ENCODE measurements around the gene SEMA6B.

Gene SEMA6B

DNA sequence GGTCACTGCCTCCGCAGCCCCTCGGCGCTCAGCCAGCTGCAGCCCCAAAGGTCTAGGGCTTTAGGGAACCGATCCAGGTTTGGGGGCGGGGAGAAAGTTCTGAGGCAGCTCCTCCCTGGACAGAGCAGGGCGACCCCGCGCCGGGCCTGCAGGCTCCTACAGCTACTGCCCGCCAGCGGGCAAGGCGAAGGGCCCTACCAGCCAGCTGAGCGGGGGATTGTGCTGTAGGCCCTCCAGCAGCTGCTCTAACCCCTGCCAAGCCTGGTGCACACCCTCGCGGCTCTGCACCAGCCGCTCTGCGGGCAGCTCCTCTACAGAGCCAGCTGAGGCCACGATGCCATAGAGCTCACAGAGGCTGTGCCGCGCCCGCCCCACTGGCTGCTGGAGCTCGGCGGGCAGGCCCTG is 55.2 kb downstream of the SEMA6B start:
- Histone ChIP-seq H3K9ac (ENCODE audit: low read length in 2 of 2) (no peak overlapping the region), H3K27me3 (ENCODE audit: control insufficient read depth in 1 of 2, insufficient read depth in 2 of 2, low read length in 2 of 2) (no peaks in the 10 kb centered on the region), H3K27ac (ENCODE audit: low read length) (peak overlapping the region; percentile 18), H3K4me3 (ENCODE audit: low read length in 2 of 2) (no peak overlapping the region), H3K4me1 (ENCODE audit: control insufficient read depth, insufficient read depth, low read length) (peaks cover 56% of the 10 kb centered on the region), H3K36me3 (ENCODE audit: control insufficient read depth in 2 of 2, insufficient read depth in 2 of 2, low read length in 2 of 2) (peaks cover 29 to 49% of the 10 kb centered on the region in 2 donors), H3K9me3 (ENCODE audit: control insufficient read depth in 2 of 2, low read length in 2 of 2) (no peaks in the 10 kb centered on the region)

GRCh38 chr19:4503825-4504170 is 55.7 kb downstream of the SEMA6B start:
- H3K27ac ChIP-seq (ENCODE audit: low read length), result peak overlapping the region; percentile 53
- H3K36me3 ChIP-seq (ENCODE audit: control insufficient read depth in 2 of 2, insufficient read depth in 2 of 2, low read length in 2 of 2), result peaks cover 29 to 50% of the 10 kb centered on the region in 2 donors
- H3K9me3 ChIP-seq (ENCODE audit: control insufficient read depth in 2 of 2, low read length in 2 of 2), result no peaks in the 10 kb centered on the region
- H3K27me3 ChIP-seq (ENCODE audit: control insufficient read depth in 1 of 2, insufficient read depth in 2 of 2, low read length in 2 of 2), result no peaks in the 10 kb centered on the region
- H3K4me1 ChIP-seq (ENCODE audit: control insufficient read depth, insufficient read depth, low read length), result peaks cover 56% of the 10 kb centered on the region
- H3K4me3 ChIP-seq (ENCODE audit: low read length in 2 of 2), result no peak overlapping the region
- no peak overlapping the region for H3K9ac ChIP-seq (ENCODE audit: low read length in 2 of 2)

GRCh38 chr19:4503132-4503824 is 56.2 kb downstream of the SEMA6B start:
- Histone ChIP-seq H3K27me3 (ENCODE audit: control insufficient read depth in 1 of 2, insufficient read depth in 2 of 2, low read length in 2 of 2) (no peaks in the 10 kb centered on the region), H3K36me3 (ENCODE audit: control insufficient read depth in 2 of 2, insufficient read depth in 2 of 2, low read length in 2 of 2) (peaks cover 29 to 47% of the 10 kb centered on the region in 2 donors), H3K4me3 (ENCODE audit: low read length in 2 of 2) (no peak overlapping the region), H3K27ac (ENCODE audit: low read length) (peak overlapping the region; percentile 53), H3K9ac (ENCODE audit: low read length in 2 of 2) (no peak overlapping the region), H3K9me3 (ENCODE audit: control insufficient read depth in 2 of 2, low read length in 2 of 2) (no peaks in the 10 kb centered on the region), H3K4me1 (ENCODE audit: control insufficient read depth, insufficient read depth, low read length) (peaks cover 51% of the 10 kb centered on the region)

DNA sequence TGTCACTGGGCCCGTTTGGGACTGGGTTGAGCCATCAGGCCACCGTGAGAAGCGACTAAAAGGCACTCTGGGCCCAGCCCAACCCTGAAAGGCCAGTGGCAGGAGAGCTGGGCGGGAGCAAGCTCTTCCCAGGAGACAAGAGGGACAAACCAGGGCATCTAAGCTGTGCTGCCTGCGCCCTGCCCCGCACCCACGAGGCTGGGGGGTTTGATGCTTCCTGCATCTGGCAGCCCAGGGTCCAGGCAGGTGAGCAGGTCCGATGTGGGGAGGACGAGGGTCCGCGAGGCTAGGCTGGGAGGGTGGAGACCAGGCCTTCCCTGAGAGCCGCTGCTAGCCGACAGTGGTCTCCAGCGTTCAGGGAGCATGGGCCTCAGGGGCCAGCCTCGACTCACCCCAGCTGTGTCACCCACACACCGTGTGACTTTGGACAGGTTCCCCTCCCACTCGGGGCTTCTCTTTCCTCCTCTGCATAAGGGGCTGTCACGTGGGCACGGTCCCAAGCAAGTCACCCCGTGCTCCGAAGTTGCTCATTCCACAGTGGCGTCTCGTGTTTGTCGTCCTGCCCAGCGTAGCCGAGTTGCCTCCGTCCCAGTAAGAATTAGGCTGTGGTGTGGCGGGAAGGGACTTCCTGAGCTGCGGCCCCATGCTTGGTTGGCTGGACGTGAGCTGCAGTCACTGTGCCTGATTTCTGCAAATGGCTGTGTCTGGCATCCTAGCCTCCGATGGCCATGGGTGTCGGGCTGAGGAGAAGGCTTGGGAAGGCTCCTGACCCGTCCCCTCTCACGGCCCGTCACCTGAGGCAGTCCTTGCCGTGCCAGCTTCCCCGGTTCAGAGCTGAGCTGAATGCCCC is 57.0 kb downstream of the SEMA6B start:
- H3K4me3 ChIP-seq (ENCODE audit: low read length in 2 of 2), result no peak overlapping the region
- peaks cover 26 to 51% of the 10 kb centered on the region in 2 donors for H3K36me3 ChIP-seq (ENCODE audit: control insufficient read depth in 2 of 2, insufficient read depth in 2 of 2, low read length in 2 of 2)
- H3K27me3 ChIP-seq (ENCODE audit: control insufficient read depth in 1 of 2, insufficient read depth in 2 of 2, low read length in 2 of 2), result no peaks in the 10 kb centered on the region
- no peaks in the 10 kb centered on the region for H3K9me3 ChIP-seq (ENCODE audit: control insufficient read depth in 2 of 2, low read length in 2 of 2)
- no peak overlapping the region for H3K9ac ChIP-seq (ENCODE audit: low read length in 2 of 2)
- H3K4me1 ChIP-seq (ENCODE audit: control insufficient read depth, insufficient read depth, low read length), result peaks cover 43% of the 10 kb centered on the region
- peak overlapping the region; percentile 53 for H3K27ac ChIP-seq (ENCODE audit: low read length)

DNA sequence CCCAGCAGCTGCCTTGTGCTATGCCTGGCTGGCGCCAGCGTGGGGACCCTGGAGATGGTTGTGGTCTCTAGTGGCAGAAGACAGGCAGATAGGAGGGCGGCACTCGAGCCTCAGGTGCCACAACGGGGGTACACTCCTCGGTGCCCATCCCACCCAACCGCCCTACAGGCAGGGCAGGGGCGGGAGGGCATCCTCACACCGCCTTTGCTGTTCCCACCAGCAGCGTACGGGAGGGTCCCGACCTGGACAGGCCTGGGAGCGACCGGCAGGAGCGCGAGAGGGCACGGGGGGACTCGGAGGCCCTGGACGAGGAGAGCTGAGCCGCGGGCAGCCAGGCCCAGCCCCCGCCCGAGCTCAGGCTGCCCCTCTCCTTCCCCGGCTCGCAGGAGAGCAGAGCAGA is 57.8 kb downstream of the SEMA6B start:
- Histone ChIP-seq H3K9ac (ENCODE audit: low read length in 2 of 2) (no peak overlapping the region), H3K27me3 (ENCODE audit: control insufficient read depth in 1 of 2, insufficient read depth in 2 of 2, low read length in 2 of 2) (no peaks in the 10 kb centered on the region), H3K9me3 (ENCODE audit: control insufficient read depth in 2 of 2, low read length in 2 of 2) (no peaks in the 10 kb centered on the region), H3K4me3 (ENCODE audit: low read length in 2 of 2) (no peak overlapping the region), H3K36me3 (ENCODE audit: control insufficient read depth in 2 of 2, insufficient read depth in 2 of 2, low read length in 2 of 2) (peaks cover 22 to 45% of the 10 kb centered on the region in 2 donors), H3K27ac (ENCODE audit: low read length) (peak overlapping the region; percentile 53), H3K4me1 (ENCODE audit: control insufficient read depth, insufficient read depth, low read length) (peaks cover 35% of the 10 kb centered on the region)

DNA sequence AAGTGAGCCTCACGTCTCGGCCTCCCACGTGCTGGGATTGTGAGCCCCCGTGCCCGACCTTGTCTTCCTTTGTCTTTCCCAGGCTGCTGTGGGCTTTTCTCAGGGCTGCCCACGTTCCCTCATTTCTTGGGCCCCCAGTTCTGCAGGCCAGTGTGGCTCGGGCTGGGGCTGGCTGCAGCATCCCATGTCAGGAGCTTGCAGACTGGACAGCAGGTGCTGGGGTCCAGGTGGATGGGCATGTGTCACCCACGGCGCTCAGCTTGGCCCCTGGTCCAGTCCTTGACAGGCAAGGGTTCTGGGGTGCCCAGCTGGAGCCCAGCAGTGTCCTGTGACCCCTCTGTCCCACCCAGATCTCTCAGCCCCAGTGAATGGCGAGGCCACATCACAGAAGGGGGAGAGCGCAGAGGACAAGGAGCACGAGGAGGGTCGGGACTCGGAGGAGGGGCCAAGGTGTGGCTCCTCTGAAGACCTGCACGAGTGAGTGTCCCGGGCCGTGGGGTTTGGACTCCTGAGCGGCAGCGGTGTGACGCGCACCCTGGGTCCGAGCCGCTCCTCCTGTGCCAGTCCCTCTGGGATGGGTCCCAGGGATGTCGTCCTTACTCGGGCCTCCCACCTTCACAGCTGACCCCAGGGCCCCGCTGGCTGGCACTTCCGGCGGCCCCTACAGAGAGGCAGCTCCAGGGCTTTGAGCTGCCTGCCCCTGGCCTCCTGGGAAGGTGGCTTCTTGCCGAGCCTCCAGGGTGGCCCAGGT is 58.5 kb downstream of the SEMA6B start:
- H3K9ac ChIP-seq (ENCODE audit: low read length in 2 of 2), result no peak overlapping the region
- H3K27me3 ChIP-seq (ENCODE audit: control insufficient read depth in 1 of 2, insufficient read depth in 2 of 2, low read length in 2 of 2), result no peaks in the 10 kb centered on the region
- peaks cover 17 to 39% of the 10 kb centered on the region in 2 donors for H3K36me3 ChIP-seq (ENCODE audit: control insufficient read depth in 2 of 2, insufficient read depth in 2 of 2, low read length in 2 of 2)
- H3K27ac ChIP-seq (ENCODE audit: low read length), result no peak overlapping the region
- H3K4me3 ChIP-seq (ENCODE audit: low read length in 2 of 2), result no peak overlapping the region
- H3K4me1 ChIP-seq (ENCODE audit: control insufficient read depth, insufficient read depth, low read length), result peaks cover 33% of the 10 kb centered on the region
- H3K9me3 ChIP-seq (ENCODE audit: control insufficient read depth in 2 of 2, low read length in 2 of 2), result no peaks in the 10 kb centered on the region

DNA sequence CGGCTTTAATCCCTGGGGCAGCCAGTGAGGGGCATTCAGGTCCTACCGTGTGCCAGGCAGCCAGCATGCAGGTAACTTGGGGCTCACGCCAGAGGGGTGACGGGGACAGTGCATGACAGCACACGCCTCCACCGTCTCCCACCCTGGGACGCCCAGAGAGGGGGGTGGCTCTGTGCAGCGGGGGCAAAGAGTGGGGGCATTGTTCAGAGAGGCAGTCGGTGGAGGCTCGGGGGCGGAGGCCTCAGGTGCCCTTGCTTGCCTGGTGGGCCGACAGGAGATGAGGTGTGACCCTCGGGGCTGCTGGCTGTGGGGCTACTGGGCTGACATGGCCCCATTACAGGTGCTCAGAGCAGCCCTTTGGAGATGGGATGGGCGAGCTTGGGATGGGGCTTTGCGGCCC is 59.6 kb downstream of the SEMA6B start:
- peaks cover 20 to 34% of the 10 kb centered on the region in 2 donors for H3K36me3 ChIP-seq (ENCODE audit: control insufficient read depth in 2 of 2, insufficient read depth in 2 of 2, low read length in 2 of 2)
- peaks cover 29% of the 10 kb centered on the region for H3K4me1 ChIP-seq (ENCODE audit: control insufficient read depth, insufficient read depth, low read length)
- no peak overlapping the region for H3K9ac ChIP-seq (ENCODE audit: low read length in 2 of 2)
- no peak overlapping the region for H3K27ac ChIP-seq (ENCODE audit: low read length)
- no peaks in the 10 kb centered on the region for H3K9me3 ChIP-seq (ENCODE audit: control insufficient read depth in 2 of 2, low read length in 2 of 2)
- H3K4me3 ChIP-seq (ENCODE audit: low read length in 2 of 2), result no peak overlapping the region
- H3K27me3 ChIP-seq (ENCODE audit: control insufficient read depth in 1 of 2, insufficient read depth in 2 of 2, low read length in 2 of 2), result no peaks in the 10 kb centered on the region

DNA sequence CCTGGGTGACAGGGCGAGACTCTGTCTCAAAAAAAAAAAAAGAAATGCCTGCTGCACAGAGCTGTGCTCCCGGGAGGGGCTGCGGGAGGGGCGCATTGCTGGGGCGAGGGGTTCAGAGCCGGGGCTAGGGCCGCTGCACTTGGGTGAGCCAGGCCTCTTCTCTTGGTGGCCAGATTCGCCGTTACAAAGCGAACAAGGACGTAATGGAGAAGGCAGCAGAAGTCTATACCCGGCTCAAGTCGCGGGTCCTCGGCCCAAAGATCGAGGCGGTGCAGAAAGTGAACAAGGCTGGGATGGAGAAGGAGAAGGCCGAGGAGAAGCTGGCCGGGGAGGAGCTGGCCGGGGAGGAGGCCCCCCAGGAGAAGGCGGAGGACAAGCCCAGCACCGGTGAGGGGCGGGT is 60.2 kb downstream of the SEMA6B start:
- Histone ChIP-seq H3K36me3 (ENCODE audit: control insufficient read depth in 2 of 2, insufficient read depth in 2 of 2, low read length in 2 of 2) (peaks cover 19 to 29% of the 10 kb centered on the region in 2 donors), H3K9ac (ENCODE audit: low read length in 2 of 2) (no peak overlapping the region), H3K4me1 (ENCODE audit: control insufficient read depth, insufficient read depth, low read length) (peaks cover 23% of the 10 kb centered on the region), H3K27ac (ENCODE audit: low read length) (no peak overlapping the region), H3K4me3 (ENCODE audit: low read length in 2 of 2) (no peak overlapping the region), H3K27me3 (ENCODE audit: control insufficient read depth in 1 of 2, insufficient read depth in 2 of 2, low read length in 2 of 2) (no peaks in the 10 kb centered on the region), H3K9me3 (ENCODE audit: control insufficient read depth in 2 of 2, low read length in 2 of 2) (no peaks in the 10 kb centered on the region)

GRCh38 chr19:4498694-4499093 is 60.8 kb downstream of the SEMA6B start:
- H3K36me3 ChIP-seq (ENCODE audit: control insufficient read depth in 2 of 2, insufficient read depth in 2 of 2, low read length in 2 of 2), result peaks cover 19 to 29% of the 10 kb centered on the region in 2 donors

GRCh38 chr19:4497770-4498389 is 61.6 kb downstream of the SEMA6B start:
- Histone ChIP-seq H3K9me3 (ENCODE audit: control insufficient read depth in 2 of 2, low read length in 2 of 2) (no peaks in the 10 kb centered on the region), H3K9ac (ENCODE audit: low read length in 2 of 2) (no peak overlapping the region), H3K27ac (ENCODE audit: low read length) (no peak overlapping the region), H3K27me3 (ENCODE audit: control insufficient read depth in 1 of 2, insufficient read depth in 2 of 2, low read length in 2 of 2) (no peaks in the 10 kb centered on the region), H3K4me1 (ENCODE audit: control insufficient read depth, insufficient read depth, low read length) (peaks cover 11% of the 10 kb centered on the region), H3K4me3 (ENCODE audit: low read length in 2 of 2) (no peak overlapping the region), H3K36me3 (ENCODE audit: control insufficient read depth in 2 of 2, insufficient read depth in 2 of 2, low read length in 2 of 2) (peaks cover 16 to 29% of the 10 kb centered on the region in 2 donors)

More at GRCh38 chr19:4498694-4499093, 60.8 kb downstream of the SEMA6B start:
- Histone ChIP-seq H3K9me3 (ENCODE audit: control insufficient read depth in 2 of 2, low read length in 2 of 2) (no peaks in the 10 kb centered on the region), H3K9ac (ENCODE audit: low read length in 2 of 2) (no peak overlapping the region), H3K4me3 (ENCODE audit: low read length in 2 of 2) (no peak overlapping the region), H3K27ac (ENCODE audit: low read length) (no peak overlapping the region), H3K4me1 (ENCODE audit: control insufficient read depth, insufficient read depth, low read length) (peaks cover 19% of the 10 kb centered on the region), H3K27me3 (ENCODE audit: control insufficient read depth in 1 of 2, insufficient read depth in 2 of 2, low read length in 2 of 2) (no peaks in the 10 kb centered on the region)
